Cerebellar cortex (tissue), 1 donor: Measurements from ENCODE around the gene LEFTY1.

Source experiments
- DNase-seq: peaks from one replicate; pipeline ENCODE4 v3.0.0-alpha.2; 2015; ENCODE audit warnings: low spot score

The LEFTY1 gene

DNA sequence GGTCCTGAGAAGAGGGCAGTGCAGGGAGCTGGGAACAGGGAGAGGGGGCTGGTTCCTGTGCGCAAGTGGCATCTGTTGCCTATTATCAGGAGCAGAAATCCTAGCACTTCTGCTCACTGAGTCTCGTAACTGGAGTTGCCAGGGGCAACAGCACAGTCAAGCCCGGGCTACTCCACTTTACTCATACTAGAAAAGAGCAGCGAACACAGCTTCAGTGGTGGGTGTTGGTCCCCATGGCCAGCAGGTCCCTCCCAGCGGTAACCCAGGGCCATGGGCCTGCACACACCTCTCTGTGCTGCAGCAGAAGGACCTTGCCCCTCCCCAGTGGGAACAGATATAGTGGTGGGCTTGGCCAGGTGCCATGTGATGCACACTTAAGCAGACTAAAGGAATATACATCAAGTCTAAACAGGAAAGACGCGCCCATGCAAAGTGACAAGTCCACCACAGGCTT, 26.6 kb upstream of the LEFTY1 start:
- no peak for DNase-seq

- DNase-seq, result no peak
Observed at GRCh38 chr1:225914947-225915346, 26.0 kb upstream of the LEFTY1 start.

- no peak for DNase-seq
Observed at GRCh38 chr1:225914391-225914790, 25.4 kb upstream of the LEFTY1 start.

- DNase-seq, result no peak
Observed at GRCh38 chr1:225911191-225912130, 22.5 kb upstream of the LEFTY1 start.

- no peak for DNase-seq
Observed at GRCh38 chr1:225909477-225909876, 20.5 kb upstream of the LEFTY1 start.

GRCh38 chr1:225908773-225909172, 19.8 kb upstream of the LEFTY1 start:
- DNase-seq, result no peak

GRCh38 chr1:225908013-225908640, 19.2 kb upstream of the LEFTY1 start:
- no peak for DNase-seq

DNA sequence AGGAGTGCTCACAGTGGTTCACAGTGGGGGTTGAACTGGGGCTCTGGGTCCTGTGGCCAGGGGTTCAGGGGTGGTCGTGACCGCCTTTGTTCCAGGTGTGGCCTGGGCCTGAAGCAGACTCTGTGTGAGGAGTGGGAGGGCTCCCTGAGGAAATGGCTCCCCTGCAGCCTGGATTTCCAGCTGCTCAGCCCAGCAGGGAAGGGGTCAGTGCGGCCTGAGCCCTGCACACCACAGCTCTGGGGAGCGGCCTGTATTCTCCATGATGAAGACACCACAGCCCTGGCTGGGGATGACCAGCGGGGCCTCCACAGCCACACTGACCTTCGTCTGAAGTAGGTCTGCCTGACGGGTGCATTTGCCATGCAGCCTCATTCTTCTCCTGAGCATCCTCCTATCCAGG, 18.4 kb upstream of the LEFTY1 start:
- DNase-seq, result no peak

GRCh38 chr1:225906467-225906866, 17.5 kb upstream of the LEFTY1 start:
- no peak for DNase-seq

- no peak for DNase-seq
Observed at GRCh38 chr1:225903623-225904022, 14.7 kb upstream of the LEFTY1 start.

- no peak for DNase-seq
Observed at GRCh38 chr1:225899044-225899925, 10.3 kb upstream of the LEFTY1 start.

DNA sequence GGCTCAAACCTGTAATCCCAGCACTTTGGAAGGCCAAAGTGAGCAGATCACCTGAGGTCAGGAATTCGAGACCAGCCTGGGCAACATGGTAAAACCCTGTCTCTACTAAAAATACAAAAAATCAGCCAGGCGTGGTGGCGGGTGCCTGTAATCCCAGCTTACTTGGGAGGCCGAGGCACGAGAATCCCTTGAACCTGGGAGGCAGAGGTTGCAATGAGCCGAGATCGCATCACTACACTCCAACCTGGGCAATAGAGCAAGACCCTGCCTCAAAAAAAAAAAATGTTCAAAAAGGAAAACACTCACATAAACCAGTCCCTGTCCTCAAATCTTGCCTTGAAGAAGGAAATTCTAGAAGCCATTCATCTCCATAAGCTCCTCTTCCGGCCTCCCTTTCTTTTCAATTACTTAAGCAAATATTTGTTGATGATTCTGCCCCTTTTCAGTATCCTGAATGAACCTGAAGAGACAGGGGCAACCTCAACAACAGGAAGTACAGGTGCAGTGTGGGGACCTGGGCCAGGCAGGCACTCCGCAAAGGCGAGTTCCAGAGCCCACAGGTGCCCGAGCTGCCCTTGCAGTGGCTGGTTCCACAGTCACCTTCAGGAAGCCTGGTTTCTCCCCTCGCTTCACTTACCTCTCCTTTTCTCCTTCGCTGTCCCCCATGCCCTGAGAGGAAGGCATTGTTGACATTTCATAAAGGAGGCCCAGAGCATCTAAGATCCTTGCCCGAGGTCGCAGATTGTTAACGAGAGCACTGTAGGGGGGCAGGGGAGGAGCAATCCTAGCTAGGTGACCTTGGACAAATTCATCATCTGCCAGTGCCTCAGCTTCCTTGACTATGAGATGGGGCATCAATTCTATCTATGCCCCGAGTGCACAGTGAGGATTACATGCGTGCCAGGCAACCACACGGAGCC, 8.9 kb upstream of the LEFTY1 start:
- DNase-seq, result no peak

DNA sequence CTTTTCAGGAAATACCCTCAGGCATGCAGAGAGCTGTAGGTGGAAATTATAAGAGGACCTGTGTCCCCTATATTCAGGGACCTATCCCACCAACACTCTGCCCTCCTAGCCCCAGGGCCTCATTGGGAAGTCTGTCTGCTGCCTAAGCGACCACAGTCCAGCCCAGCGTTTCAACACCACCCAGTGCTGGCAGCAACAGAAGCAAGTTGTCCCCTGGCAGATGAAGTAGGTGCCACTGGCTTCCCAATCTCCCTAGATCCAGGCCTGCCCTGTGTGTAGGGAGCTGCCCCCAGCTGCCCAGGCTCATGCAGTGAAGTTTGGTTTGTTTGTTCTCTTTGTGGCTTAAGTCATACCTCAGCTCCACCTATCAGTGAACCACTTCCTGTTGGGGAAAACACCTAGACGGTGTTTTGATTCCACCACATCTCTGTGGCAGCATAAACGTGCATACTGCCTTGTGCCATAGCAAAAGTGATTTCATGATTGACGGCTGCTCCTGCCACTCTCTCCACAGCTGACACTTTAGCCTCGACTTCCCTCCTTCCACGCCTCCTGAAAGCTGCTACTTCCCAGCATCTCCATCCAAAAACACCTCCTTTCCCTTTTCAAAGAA, 8.1 kb upstream of the LEFTY1 start:
- DNase-seq, result no peak

- no peak for DNase-seq
Observed at GRCh38 chr1:225896494-225896893, 7.5 kb upstream of the LEFTY1 start.

GRCh38 chr1:225892307-225892706, 3.4 kb upstream of the LEFTY1 start:
- DNase-seq, result no peak

DNA sequence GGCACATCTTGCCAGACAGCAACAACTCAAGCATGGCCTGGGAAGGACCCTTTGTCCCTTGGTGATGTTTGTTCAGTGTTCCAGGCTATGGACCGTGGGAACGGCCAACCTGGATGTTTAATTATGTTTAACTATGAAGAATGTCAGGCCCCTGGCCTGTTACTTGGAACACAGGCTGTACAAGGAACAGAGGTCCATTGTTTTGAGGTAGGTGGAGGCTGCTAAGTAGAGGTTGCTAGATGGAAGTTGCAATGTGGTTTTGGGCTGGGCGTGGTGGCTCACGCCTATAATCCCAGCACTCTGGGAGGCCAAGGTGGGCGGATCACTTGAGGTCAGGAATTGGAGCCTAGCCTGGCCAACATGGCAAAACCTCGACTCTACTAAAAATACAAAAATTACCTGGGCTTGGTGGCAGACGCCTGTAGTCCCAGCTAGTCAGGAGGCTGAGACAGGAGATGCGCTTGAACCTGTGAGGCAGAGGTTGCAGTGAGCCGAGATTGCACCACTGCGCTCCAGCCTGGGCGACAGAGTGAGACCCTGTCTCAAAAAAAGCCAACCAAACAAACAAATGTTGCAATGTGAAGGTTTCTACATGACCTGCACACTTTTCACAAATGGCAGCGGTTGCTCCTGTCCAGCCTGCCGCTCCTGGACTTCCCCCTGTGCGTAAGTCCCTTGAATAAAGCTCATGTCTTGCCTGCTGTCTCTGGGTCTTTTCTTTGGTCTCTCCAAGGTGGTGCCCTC, 2.5 kb upstream of the LEFTY1 start:
- no peak for DNase-seq

GRCh38 chr1:225890346-225891228, 1.6 kb upstream of the LEFTY1 start:
- no peak for DNase-seq

DNA sequence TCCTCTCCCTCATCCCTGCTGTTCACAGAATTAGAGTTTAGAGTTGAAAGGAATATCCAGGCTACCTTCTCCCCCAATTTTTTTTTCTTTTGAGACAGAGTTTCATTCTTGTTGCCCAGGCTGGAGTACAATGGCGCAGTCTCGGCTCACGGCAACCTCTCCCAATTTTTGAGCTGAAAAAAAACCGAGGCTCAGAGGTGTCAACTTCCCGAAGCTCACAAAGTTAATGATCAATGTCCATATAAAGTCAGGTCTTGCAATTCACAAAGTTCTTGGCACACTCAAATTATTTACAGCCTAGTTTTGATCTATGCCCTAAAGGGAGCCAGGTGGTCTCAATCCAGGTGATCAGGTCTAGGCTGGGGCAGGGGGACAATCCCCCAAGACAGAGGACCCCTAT, 797 bp upstream of the LEFTY1 start:
- DNase-seq, result no peak

DNA sequence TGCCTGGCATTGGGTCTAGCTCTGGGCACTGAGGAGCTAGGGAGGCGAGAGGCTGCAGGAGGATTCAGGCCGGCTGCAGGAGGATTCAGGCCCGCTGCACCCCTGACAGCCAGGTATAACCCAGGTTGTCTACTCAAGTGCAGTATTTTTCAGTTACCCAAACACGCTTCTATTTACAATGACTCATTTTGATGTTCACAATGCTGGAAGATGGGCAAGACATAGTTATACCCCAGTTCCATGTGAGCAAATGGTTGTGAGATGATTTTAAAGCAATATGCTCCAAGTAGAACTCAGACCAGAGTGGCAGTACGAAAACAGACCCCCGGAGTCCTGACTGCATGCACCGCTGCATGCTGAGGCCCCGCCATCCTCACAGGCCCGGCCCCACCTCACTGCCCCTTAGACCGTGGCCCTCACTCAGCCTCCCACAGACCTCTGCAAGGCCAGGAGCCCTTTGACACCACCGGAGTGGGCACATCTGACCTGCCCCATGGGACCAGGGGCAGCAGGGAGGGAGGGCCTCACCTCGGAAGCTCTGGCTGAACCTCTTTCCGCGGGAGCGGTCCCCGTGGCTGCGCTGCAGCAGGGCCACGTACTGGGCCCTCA, 553 bp downstream of the LEFTY1 start:
- DNase-seq, result no peak
